Stimulated activated CD8-positive, alpha-beta memory T cell treated with anti-CD3 and anti-CD28 coated beads, Interleukin-15, amount 100 ng/mL, for 4 hours (primary cell): ENCODE data around the gene ORMDL3.
"Not testable (repeated sequence)": the region's sequence is repeated elsewhere in the genome, so short reads cannot be mapped to it uniquely, and the experiment has no call there.

Source experiments
- DNase-seq, 2 donors: peaks; one replicate each; pipeline ENCODE4 v3.0.0-alpha.2; 2020; ENCODE audit warnings: low read depth in 2 of 2

Gene ORMDL3

GRCh38 chr17:39949028-39949427 lies 21.6 kb upstream of the ORMDL3 start:
- no peak for DNase-seq

- DNase-seq, result not testable (repeated sequence)
Measured at GRCh38 chr17:39948489-39948828, 21.1 kb upstream of the ORMDL3 start.

DNA sequence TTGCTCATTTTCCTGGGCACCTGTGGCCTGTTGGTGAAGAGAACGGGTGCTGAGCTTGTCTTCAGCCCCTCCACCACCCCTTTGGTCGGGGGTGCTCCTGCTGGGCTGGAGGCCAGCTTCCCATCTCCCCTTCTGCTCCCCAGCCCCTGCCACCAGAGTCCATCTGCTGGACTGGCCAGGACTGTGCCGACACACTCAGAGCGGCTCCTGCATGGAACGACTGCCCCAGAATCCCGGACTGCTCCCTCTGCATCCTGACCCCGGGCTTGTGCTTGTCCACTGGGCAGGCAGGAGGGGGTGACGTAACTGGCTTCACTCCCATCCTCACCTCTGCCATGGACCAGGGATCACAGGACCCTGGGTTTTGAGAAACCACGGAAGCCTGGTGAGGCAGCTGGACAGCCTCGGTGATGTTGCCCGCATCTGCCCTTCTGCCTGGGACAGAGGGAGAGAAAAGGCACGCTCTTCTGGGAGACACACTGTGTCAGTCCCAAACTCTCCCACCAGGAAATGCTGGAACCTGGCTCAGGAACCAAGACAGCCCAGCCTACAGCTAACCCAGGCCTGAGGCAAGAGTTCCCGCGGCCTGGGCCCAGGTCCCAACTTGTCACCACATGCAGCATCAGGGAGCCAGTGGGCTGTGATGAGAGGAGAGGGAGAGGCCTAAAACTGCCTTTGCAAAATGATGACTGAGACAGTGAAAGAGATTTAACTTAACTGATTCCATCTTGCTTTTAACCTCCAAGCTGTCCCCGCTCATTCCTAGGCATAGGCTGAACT lies 19.3 kb upstream of the ORMDL3 start:
- DNase-seq, result no peak

GRCh38 chr17:39944393-39944711 lies 17.0 kb upstream of the ORMDL3 start:
- DNase-seq, result no peak

DNA sequence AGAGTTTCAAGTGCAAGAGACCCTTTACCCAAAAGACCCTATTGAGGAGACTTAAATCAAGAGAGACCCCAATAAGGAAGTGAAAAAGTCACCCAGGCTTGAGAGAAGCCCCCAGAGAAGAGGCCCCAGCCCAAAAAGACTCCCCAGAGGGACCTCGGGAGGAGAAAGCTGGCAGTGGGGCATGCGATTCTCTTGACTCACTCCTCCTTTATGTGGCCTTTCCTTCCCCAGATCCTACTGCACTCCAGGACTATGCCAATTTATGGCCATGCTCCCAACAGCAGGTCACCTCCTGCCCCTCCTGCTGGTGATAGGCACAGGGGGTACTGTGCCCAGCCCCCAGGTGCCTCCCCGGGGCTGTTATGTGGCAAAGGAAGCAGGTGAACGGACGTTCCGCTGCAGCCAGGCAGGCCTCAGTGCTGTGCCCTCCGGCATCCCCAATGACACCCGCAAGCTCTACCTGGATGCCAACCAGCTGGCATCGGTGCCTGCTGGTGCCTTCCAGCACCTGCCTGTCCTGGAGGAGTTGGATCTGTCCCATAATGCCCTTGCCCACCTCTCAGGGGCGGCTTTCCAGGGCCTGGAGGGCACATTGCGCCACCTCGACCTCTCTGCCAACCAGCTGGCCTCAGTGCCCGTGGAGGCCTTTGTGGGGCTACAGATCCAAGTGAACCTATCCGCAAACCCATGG lies 16.4 kb upstream of the ORMDL3 start:
- DNase-seq, result no peak

DNA sequence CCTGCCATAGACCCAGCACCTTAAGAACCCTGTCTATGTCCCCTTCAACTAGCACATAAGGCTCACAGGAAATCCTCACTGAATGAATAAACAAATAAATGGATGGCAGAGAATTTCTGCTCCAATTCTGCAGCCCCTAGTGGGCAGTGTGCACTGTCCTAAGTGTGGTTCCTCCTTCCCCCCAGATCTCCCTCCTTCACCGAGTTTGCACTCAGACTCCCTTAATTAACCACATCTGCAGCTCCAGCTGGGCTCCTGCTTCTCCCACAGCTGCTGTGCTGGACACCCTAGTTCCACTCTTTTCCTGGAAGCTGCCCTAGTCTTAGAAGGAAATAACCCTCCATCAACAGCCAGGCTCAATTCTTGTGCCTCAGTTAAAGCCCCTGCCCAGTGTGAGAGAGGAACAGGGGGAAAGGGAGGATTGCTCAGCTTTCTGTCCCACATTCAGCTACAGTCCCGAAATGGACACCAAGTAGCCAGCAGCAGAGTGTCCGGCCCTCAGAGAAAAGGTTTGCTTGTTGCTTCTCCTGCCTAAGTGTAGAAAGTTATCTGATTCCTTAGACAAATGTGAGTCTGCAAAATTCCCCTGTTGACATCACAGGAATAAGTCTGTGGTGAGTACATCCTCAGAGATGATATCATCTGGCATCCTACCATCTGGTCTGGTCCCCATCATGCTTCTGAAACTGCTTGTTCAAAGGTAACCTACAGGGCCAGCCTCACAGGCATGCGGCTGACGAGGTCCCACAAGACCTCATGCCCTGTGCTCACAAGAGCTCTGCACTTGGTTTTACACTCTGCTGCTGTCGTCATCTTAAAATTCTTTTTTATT lies 12.4 kb upstream of the ORMDL3 start:
- DNase-seq, result no peak

DNA sequence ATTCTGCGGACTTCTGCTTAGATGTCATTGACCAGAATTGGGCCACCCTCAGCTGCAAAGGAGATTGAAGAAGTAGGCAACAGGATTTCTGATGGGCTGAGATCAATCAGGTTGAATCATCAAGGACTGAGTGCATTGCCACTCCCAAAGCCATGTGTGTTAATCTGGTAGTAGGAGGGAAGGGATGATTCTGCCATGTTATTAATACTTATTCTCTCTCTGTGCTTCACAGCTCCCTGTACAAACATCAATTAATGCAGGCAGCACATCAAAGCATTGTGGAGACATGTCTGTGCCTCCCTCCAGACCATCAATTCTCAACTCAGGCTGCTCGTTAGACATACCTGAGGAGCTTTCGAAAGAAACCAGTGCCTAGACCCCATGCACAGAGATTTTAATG lies 11.7 kb upstream of the ORMDL3 start:
- no peak for DNase-seq

DNA sequence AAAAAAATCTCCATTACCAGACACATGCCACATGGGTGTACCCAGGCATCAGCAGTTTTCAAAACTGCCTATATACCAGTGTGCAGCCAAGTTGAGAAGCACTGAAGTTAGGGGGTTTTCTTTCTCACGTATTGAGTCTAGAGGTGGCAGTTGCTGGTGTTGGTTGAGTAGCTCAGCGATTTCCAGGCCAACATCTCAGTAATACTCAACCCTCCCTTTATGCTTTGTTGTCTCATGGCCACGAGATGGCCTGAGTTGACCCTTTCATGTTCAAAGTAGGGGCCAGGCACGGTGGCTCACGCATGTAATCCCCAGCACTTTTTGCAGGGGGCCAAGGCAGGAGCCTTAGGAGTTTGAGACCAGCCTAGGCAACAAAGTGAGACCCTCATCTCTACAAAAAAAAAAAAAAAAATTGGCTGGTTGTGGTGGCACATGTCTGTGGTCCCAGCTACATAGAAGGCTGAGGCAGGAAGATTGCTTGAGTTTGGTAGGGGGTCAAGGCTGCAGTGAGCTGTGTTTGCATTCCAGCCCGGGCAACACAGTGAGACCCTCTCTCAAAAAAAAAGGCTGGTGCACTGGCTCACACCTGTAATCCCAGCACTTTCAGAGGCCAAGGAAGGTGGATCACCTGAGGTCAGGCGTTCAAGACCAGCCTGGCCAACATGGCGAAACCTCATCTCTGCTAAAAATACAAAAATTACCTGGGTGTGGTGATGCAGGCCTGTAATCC lies 10.9 kb upstream of the ORMDL3 start:
- DNase-seq, result no peak

DNA sequence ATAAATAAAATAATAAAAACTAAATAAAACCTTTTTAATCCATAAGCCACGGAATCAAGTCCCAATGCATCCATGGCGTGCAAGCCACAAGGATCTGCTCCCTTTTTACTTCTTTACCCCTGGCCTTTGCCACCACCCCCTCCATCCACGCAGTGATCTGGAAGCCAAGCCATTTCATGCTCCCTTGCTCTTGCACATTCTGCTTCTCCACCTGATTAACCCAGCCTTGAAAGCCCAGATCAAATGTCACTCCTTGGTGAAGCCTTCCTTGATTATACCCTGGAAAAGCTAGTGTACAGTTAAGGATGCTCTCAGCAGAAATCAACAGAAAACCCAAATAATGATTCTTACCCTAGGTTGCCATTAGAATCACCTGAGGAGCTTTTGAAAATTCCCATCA lies 10.0 kb upstream of the ORMDL3 start:
- DNase-seq, result no peak

- DNase-seq, result no peak
Measured at GRCh38 chr17:39935909-39936308, 8.5 kb upstream of the ORMDL3 start.

DNA sequence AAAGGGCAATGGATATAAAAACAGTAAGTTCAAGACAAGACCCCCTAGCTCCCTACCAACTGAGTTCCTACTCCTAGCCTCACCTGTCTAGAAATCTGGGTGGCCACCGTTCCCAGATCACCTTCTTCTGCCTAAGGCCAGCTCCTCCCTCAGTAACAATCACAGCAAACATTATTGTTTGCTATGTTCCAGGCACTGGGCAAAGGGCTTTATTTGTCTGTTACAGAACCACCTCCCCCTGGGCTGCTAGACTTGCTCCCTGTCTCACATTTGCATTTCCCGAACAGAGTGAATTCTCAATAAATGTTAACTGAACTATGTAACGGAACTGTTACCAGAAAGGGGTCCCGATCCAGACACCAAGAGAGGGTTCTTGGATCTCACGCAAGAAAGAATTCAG lies 6.9 kb upstream of the ORMDL3 start:
- no peak for DNase-seq

GRCh38 chr17:39933912-39934311 lies 6.5 kb upstream of the ORMDL3 start:
- DNase-seq, result no peak

DNA sequence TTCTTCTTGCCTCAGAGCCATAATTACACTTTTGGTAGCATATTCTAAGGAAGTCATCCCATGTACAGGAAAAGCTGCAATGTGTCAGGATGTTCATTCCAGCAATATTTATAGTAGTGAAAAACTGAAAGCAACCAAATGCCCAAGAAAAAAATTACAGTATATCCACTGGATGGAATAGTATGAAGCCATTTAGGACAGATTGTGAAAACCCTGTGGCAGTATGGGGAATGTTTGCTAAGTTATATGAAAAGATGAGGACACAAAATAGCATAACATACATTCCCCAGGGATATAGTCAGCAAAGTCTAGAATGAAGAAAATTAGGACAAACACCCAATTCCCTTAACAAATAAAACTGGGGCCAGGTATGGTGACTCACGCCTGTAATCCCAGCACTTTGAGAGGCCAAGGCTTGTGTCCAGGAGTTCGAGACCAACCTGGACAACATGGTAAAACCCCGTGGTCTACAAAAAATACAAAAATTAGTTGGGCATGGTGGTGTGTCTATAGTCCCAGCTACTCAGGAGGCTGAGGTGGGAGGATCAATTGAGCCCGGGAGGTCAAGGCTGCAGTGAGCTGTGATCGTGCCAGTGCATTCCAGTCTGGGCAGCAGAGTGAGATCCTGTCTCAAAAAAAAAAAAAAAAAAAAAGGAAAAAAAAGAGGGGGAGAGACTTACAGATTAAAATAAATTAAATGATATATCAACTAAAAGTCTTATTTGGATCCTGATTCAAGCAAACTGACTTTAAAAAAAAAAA lies 2.4 kb upstream of the ORMDL3 start:
- no peak for DNase-seq

- no peak for DNase-seq
Measured at GRCh38 chr17:39928858-39929645, 1.7 kb upstream of the ORMDL3 start.

- no peak for DNase-seq
Measured at GRCh38 chr17:39927929-39928857, 792 bp upstream of the ORMDL3 start.

- peak; percentile 26 to 34 for DNase-seq
Measured at GRCh38 chr17:39926588-39927100, 757 bp downstream of the ORMDL3 start.

DNA sequence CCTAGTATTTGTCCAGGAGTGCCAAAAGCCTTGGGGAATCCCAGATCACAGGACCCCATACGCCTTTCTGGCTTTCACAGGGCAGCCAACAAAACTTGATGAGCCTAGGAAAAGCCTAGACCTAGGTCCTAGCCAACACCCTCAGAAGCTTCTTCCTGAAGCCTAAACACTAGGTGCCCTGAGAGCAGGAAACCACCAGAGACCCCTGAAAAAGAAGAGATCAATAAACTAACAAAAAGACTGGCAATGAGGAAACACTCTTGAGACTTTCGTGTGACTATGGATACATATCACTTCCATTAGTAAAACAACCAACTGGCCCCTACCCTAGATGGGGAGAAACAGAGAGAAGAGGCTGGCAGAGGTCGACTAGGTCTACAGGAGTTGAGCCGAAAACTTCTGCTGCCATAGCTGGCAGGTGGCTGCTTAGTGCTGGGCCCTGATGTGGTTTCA lies 1.2 kb downstream of the ORMDL3 start:
- DNase-seq, result no peak

DNA sequence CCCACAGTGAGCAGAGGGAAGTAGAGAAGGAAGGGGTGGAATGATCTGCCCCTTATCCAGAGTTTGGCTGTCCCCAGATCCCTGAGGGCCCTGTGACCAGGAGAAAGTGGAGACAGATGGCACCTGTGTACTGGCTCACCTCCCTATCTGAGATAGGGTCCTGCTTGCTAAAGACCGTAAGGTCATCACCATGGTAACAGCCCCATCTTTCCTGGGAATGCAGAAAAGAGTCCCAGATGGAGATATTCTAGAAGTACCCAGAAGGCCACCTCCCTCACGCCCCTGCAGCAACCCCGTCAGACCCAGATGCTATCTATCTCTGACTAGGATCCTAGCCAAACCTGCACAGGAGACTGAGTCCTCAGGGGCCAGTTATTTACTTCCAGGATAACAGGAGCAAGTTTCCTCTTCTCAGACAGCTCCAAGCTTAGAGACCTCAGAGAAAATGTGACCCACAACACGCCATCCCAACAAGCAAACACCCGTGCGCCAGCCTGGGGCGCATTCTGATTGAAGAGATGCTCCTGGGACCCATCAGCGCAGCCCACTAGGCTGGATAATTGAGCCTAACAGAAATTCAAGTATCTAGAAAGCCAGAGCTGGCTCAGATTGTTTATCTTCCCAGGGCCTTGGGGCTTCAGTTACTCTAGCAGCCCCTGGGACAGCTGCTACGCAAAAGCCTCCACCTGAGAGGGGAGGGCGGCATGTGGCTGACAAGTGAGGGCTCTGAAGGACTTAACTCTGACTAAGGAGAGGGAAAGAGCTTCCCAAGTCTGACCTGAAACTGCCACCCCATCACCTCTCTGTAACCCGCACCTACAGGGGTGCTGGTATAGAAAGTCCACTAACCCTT lies 1.9 kb downstream of the ORMDL3 start:
- no peak for DNase-seq
